HG03558 (cell line): ENCODE data around the gene NUDT21.
"Not testable (repeated sequence)": the region's sequence is repeated elsewhere in the genome, so short reads cannot be mapped to it uniquely, and the experiment has no call there.

Experiments
- ATAC-seq: cut with Tn5 transposase; IDR thresholded peaks from one replicate; pipeline ENCODE4 v1.9.1; 2021; ENCODE audit warnings: moderate number of reproducible peaks; ENCODE audit not compliant: unreplicated experiment; ENCODE audit errors: extremely low read depth

Gene NUDT21

DNA sequence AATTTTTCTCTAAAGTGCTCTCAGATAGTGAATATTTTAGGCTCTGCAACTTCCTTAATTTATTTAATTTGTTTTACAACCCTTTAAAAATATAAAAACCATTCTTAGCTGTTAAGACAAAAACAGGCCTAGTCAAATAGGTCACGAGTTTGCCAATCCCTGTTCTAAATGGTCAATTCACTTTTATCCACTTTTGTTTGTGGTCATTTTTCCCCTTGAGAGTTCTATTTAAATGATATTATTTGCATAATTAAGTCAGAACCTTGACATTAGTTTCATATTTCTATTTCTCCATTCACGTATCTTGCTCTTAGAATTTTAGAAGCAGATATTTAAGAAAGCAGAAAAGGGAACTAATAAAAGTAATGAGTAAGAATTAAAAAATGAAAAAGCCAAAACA, 29.8 kb downstream of the NUDT21 start:
- no peak for ATAC-seq

DNA sequence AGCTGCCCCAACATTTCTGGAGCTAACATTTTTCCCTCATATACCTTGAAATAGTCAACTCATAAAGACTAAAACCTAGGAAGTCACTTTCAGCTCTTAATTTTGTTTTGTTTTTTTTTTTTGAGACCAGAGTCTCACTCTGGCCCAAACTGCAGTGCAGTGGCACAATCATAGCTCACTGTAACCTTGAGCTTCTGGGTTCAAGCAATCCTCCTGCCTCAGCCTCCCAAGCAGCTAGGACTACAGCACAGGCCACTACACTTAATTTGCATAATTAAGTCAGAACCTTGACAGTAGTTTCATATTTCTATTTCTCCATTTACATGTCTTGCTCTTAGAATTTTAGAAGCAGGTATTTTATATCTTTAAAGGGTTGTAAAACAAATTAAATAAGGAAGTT, 30.5 kb downstream of the NUDT21 start:
- no peak for ATAC-seq

DNA sequence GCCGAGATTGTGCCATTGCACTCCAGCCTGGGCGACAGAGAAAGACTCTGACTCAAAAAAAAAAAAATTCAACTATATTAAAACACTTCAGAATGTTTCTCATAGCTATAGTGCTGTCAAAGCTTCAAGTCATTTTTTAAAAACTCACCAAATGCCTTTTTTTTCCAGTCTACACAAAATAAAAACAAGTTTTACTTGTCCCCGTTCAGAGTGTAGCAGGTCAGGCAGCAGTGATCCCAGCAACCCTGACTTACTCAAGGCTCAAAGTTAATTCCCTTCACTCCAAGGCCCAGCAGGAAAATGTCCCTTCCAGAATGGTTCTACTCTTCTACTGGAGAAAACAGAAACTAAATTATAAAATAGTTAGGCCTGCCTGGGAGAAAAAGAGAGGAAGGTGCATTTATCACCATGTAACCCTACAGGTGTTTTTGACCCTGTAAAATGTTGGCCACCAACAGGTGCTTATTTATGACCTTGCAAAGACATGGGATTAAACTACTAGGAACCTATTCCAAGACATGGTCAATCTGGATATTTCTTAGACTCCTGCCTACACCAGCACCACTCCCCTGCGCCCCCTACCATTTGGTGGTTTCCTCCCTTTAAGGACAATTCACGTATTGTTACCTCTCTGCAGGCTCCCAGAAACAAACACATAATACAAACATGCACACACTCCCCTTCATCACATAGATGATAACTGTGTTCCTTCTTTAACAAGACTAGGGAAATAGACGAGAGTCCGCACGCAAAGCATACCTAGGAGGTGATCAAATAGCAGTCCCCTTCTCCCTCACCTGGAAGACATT, 31.2 kb downstream of the NUDT21 start:
- no peak for ATAC-seq

DNA sequence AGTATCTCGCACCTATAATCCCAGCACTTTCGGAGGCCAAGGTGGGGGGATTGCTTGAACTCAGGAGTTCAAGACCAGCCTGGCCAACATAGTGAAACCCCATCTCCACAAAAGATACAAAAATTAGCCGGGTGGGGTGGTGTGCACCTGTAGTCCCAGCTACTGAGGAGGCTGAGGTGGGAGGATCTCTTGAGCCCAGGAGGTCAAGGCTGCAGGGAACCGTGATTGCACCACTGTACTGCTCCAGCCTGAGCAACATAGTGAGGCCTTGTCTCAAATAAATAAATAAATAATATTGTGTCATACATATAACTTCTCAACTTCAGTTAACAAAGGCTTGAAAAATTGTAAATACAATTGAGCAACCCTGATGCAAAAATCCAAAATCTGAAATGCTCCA, 34.0 kb downstream of the NUDT21 start:
- no peak for ATAC-seq

DNA sequence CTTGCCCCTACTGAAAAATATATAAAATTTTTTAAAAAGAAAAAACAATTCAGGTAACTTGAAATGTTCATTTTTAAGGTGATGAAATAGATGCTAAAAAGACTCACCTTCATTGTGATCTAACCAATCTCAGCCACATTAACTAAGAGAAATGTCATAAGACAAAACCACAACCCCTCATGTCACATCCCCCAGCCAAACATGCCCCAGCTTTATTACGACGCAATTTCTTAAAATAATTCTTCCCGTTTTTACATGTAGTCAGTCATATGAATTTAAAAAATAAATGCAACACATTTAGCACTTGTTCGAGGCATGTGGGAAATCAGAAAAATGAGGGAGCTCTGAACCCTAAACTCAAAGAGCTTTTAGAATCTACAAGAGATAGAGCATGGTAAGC, 35.3 kb downstream of the NUDT21 start:
- no peak for ATAC-seq

DNA sequence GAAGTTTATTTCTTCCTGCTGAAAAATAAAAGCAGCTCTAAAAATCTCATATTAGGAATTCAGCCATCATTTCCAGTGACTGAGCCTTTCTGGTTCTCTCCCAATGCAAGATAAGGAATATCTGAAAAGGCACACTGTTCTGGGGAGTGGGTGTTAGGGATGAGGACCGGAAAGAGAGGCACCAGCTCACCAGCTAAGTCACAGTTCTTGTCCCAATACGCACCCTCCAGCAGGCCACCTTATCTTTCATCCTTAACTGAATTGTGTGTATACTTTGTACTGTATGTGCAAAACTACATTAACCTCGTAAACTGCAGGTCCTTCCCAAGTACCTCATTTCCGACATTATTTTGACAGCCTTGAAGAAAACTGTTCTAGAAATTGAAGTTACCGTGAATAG, 36.8 kb downstream of the NUDT21 start:
- ATAC-seq, result no peak

DNA sequence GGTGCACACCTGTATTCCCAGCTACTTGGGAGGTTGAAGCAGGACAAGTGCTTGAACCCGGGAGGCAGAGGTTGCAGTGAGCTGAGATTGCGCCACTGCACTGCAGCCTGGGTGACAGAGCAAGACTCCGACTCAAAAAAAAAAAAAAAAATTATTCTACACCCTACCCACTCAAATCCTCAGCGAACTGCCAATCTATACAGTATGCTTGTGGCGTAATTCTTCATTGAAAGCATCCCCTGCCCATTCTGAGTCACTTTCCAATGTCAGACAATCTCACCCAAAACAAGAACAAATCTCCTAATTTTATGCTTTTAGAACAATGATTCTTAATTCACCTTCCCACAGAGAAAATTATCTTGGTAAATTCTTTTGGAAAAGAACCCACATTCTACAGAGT, 37.8 kb downstream of the NUDT21 start:
- ATAC-seq, result no peak

DNA sequence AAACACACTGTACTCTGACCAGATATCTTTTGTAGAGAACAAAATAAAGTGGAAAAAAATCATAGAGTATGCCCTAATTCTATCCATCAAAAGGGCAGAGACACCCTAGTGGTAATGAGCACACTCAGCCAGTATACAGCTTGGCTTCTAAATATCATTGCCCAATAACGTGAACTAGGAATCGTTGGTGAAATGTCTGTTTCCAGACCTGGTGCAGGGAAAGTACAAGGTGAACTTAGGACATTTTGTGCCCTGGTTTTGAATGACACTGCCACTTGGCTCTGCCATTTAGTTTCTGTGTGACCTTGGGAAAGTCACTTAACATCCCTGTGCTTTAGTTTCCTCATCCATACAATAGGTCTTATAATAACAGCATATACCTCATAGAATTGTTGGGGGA, 39.5 kb downstream of the NUDT21 start:
- ATAC-seq, result no peak

DNA sequence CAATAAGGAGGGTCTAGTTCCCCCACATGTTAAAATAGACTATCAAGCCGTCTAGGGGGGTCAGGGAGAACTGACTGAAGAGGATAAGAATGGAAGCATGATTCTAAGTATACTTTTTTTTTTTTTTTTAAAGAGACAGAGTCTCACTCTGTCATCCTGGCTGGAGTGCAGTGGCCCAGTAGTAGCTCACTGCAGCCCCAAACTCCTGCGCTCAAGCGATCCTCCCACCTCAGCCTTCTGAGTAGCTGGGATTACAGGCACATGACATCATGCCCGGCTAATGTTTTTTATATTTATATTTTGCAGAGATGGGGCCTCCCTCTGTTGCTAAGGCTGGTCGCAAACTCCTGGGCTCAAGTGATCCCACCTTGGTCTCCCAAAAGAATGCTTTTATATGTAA, 40.0 kb downstream of the NUDT21 start:
- ATAC-seq, result no peak

DNA sequence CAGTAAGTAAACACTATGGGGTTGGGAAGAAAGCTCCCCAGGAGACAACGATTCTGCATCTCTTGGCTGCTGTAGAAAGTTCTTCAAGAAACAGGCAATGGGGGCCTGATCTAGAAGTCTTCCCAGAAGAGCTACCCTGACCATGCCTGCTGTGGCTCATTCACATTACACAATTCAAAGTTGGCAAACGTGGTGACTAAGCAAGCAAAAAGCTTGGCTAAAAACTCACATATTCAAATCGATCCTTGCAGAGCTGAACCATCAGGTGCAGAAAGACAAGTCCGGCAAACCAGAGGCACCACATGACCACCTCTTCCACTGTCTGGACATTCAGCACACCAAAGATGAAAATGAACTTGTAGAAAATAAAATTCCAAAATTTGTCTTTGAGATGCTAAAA, 41.9 kb downstream of the NUDT21 start:
- ATAC-seq, result no peak

DNA sequence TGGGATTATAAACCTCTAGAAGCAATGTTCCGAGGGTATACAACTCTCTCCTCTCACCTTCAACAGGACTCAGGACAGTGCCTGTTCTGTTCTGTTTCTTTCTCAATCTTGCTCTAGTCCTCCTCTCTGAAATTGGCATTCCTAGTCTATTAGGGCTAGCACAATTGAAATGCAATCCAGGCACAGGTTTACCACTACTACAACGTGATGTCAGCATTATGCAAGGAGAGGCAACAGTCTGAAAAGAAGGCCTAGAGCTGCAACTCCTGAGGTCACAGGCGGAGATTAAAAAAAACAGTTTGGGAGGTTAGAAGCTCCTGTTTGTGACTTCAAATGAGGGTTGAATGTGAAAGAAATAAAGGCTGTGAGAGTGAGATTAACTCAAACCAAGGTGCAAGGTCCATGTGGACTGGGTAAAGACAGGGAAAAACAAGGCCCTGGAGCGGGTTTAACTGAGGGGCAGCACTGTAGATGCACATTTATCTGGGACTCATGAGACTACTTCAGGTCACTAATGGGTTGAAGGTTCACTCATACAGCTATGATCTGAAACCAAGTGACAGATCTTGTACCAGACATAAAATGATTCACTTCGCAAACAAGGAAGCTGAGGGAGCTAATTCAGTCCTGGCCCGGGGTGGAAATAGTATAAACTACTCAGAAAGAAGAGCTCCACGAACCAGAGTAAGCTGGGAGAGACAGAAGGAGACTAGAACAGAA, 42.6 kb downstream of the NUDT21 start:
- no peak for ATAC-seq

DNA sequence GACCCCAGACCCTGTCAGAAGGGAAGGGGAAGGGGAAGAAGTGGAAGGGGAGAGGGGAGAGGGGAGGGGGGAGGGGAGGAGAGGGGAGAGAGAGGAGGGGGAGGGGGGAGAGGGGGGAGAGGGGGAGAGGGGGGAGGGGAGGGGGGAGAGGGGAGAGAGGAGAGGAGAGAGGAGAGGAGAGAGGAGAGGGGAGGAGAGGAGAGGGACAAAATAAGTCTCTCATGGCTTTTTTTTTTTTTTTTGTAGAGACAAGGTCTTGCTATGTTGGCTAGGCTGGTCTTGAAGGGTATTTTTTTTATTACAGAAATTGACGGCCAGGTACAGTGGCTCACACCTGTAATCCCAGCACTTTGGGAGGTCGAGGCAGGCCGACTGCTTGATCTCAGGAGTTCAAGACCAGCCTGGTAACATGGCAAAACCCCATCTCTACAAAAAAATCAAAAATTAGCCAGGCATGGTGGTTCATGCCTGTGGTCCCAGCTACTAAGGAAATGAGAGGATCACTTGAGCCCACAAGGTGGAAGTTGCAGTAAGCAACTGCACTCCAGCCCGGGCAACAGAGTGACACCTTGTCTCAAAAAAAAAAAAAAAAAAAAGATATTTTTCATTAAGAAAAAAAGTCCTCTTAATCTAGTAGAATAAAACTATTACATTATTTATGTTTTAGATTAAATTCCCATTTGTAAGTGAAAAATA, 45.0 kb downstream of the NUDT21 start:
- ATAC-seq, result no peak

DNA sequence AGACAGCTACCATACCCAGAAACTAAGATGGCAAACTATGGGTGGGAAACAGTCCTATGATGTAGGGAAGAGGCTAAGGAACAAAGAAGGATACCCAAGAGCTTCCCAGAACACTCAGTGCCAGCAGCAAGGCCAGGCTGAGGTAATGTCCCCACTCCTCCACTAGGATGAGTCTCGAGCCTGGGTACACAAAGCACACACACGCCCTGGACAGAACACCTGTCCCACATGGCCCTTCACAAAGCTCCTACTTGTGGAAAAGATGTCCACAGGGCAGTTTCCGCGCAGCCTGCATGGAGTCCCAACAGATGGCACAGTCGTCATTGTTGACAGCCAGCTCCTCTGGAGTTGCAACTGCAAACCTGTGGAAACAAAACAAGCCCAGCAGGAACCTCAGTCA, 49.6 kb downstream of the NUDT21 start:
- no peak for ATAC-seq

DNA sequence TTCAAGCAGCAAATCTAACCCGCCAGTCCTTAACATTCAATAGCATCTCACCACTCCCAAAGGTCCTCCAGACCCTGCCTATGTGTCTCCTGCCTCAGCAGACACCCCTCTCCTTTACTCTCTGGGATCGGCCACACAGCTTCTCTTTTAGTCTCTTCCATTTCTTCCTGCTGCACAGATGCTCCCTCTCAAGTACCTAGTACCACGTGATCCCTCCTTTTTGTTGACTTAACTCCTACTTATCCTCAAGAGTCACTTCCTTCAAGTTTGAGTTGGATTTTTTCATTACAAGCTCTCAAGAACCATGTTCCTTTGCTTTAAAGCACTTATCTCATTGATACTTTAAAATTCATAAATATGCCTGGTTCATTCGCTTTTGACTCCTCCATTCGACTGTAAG, 50.7 kb downstream of the NUDT21 start:
- no peak for ATAC-seq

DNA sequence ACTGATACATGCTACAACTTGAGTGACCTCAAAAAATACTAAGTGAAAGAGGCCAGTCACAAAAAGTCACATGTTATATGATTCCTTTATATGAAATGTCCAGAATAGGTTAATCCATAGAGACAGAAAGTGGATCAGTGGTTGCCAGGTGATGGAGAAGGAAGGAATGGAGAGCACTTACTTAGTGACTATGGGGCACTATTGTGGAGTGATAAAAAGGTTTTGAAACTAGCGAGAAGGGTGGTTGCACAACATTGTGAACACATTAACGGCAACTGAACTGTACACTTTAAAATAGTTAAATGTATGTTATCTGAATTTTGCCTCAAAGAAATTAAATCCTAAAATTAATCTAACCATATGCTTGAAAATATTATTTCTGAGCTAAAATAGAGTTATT, 51.6 kb downstream of the NUDT21 start:
- ATAC-seq, result no peak

DNA sequence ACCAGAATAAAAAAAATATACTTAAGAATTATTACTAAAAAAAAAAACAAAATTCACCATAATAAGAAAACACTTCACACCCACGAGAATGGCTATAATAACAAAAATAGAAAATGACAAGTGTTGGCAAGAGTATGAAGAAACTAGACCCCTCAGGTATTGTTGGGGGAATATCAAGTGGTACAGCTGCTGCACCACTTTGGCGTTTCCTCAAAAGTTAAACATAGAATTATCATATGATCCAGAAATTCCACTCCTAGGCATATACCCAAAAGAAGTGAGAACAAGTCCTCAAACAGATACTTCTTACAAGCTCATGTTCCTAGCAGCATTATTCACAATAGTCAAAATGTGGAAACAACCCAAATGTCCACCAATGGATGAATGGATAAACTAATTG, 52.1 kb downstream of the NUDT21 start:
- ATAC-seq, result no peak

DNA sequence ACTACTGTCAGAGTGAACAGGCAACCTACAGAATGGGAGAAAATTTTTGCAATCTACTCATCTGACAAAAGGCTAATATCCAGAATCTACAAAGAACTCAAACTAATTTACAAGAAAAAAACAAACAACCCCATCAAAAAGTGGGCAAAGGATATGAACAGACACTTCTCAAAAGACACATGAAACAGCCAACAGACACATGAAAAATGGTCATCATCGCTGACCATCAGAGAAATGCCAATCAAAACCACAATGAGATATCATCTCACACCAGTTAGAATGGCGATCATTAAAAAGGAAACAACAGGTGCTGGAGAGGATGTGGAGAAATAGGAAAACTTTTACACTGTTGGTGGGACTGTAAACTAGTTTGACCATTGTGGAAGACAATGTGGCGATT, 54.4 kb downstream of the NUDT21 start:
- not testable (repeated sequence) for ATAC-seq

DNA sequence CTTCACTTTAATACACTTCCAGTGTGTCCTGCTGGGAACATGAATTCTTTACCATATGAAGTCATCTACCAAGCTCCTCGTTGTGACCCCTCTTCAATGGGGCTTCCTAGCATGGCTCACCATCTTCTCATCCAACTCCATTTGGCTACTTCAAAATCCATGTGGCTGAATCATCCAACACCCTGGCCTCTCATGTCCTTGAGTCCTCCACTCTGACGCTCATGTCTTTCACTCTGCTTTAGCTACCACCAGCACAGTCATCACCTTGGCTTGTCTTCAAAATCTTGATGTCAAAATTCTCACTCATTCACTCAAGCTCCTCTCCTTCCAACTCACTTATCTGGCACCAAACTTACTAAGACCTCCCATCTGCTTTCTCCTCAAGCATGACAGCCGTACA, 61.6 kb downstream of the NUDT21 start:
- no peak for ATAC-seq

DNA sequence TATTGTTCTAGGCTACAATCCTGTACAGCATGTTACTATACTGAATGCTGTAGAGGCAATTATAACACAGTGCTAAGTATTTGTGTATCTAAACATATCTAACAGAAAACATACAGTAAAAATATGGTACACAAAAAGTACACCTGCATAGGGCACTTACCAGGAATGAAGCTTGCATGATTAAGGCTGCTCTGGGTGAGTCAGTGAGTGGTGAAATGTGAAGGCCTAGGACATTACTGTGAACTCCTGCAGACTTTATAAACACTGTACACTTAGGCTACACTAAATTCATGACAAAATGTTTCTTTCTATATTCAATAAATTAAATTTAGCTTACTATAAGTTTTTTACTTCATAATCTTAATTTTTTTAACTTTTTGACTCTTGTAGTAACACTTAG, 62.9 kb downstream of the NUDT21 start:
- ATAC-seq, result no peak

DNA sequence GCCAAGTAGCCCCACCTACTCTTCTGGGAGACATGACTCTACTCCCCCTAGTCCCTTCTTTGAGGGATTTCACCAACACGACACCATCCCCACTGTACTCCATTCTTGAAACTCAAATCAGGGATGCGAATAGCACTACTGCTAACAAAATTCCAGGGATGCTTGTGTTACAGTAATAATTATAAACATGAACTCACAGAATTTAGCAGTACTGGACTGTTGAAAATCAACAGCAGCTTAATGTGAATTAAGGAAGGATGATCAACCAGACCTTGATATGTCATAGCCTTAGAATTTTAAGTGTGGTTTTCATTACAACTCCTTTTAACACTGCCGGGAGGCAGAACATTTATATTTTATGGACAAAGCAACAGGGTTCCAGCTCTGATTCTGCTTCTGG, 63.7 kb downstream of the NUDT21 start:
- no peak for ATAC-seq

DNA sequence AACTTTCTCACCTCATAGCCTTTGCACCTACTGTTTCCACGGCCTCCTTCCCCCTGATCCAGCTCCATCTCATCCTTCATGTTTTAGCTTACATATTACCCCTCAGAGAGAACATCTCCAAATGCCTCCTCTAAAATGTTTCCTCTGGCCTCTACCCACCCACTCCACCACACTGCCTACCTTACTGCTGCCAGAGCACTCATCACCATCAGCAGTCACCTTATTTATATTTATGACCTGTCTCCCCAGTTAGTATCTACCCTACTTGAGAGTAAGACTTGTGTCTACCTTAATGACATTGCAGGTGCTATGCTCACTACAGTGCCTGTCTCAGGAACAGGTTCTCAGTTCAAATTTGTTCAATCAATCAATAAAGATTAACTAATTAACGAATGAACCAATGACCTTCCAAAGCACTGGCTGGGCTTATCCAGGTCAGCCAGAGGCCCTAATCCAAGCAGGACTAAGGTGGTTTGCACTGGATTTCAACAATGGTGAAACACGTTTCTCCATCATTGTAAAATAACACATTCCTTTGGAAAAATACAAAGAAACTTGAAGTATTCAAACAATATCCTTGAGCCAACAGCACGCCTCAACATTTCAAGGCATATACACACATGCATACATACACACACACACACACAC, 66.9 kb downstream of the NUDT21 start:
- ATAC-seq, result no peak
